Muscle layer of duodenum (tissue), 2 donors: ENCODE results near the gene LY86.

Experiments
- H3K27ac ChIP-seq: one replicate; pipeline ENCODE4 v1.7.0; 2013; ENCODE audit warnings: mild to moderate bottlenecking, low read length
- H3K27me3 ChIP-seq: one replicate; pipeline ENCODE4 v1.7.0; 2013; ENCODE audit warnings: low read depth, mild to moderate bottlenecking, control low read depth, low read length
- H3K36me3 ChIP-seq, 2 donors: one replicate each; pipeline ENCODE4 v1.7.0; 2013; ENCODE audit warnings: low read length in 2 of 2, control low read depth in 1 of 2, mild to moderate bottlenecking in 1 of 2; ENCODE audit not compliant: insufficient read depth in 2 of 2, control insufficient read depth in 1 of 2
- H3K4me1 ChIP-seq, 2 donors: one replicate each; pipeline ENCODE4 v1.7.0; 2013; ENCODE audit warnings: low read length in 2 of 2, mild to moderate bottlenecking in 2 of 2, control low read depth in 1 of 2, moderate library complexity in 1 of 2; ENCODE audit not compliant: insufficient read depth in 2 of 2, control insufficient read depth in 1 of 2
- H3K4me3 ChIP-seq, 2 donors: one replicate each; pipeline ENCODE4 v1.7.0; 2013; ENCODE audit warnings: low read length in 2 of 2, low read depth in 1 of 2, mild to moderate bottlenecking in 1 of 2
- H3K9me3 ChIP-seq, 2 donors: one replicate each; pipeline ENCODE4 v1.7.0; 2013; ENCODE audit warnings: low read length in 2 of 2, control low read depth in 1 of 2, mild to moderate bottlenecking in 1 of 2; ENCODE audit not compliant: control insufficient read depth in 1 of 2
- donor health status: healthy.

LY86 gene

GRCh38 chr6:6629402-6629801, 40.9 kb downstream of the LY86 start:
- H3K9me3 ChIP-seq, result no peaks in the 10 kb centered on the region
- H3K36me3 ChIP-seq, result no peaks in the 10 kb centered on the region
- no peak overlapping the region for H3K27ac ChIP-seq
- no peaks in the 10 kb centered on the region for H3K4me1 ChIP-seq
- no peak overlapping the region for H3K4me3 ChIP-seq
- H3K27me3 ChIP-seq, result no peaks in the 10 kb centered on the region

DNA sequence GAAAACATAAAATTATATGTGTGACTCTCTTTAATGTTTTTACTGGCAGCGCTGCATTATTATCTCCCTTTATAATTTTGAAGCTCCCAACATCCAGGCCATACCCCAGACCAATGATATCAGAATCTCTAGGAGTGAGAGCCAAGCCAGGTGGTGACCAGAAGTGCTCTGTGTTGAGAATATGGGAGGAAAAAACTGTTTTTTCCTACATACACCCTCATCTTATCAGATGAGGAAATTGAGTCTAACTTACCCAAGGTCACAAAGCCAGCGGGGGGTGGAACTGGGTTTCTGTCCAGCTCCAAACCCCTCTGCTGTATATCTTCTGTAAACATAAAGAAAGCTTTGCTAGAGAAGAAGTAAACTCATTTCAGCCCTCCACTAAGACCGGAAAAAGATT, 42.5 kb downstream of the LY86 start:
- H3K36me3 ChIP-seq, result no peaks in the 10 kb centered on the region
- H3K9me3 ChIP-seq, result no peaks in the 10 kb centered on the region
- no peaks in the 10 kb centered on the region for H3K27me3 ChIP-seq
- no peaks in the 10 kb centered on the region for H3K4me1 ChIP-seq
- no peak overlapping the region for H3K4me3 ChIP-seq
- H3K27ac ChIP-seq, result no peak overlapping the region

- no peaks in the 10 kb centered on the region for H3K36me3 ChIP-seq
- no peaks in the 10 kb centered on the region for H3K9me3 ChIP-seq
- H3K4me1 ChIP-seq, result no peaks in the 10 kb centered on the region
- H3K4me3 ChIP-seq, result no peak overlapping the region
- H3K27ac ChIP-seq, result no peak overlapping the region
- no peaks in the 10 kb centered on the region for H3K27me3 ChIP-seq
Observed at GRCh38 chr6:6631534-6632276, 43.2 kb downstream of the LY86 start.

DNA sequence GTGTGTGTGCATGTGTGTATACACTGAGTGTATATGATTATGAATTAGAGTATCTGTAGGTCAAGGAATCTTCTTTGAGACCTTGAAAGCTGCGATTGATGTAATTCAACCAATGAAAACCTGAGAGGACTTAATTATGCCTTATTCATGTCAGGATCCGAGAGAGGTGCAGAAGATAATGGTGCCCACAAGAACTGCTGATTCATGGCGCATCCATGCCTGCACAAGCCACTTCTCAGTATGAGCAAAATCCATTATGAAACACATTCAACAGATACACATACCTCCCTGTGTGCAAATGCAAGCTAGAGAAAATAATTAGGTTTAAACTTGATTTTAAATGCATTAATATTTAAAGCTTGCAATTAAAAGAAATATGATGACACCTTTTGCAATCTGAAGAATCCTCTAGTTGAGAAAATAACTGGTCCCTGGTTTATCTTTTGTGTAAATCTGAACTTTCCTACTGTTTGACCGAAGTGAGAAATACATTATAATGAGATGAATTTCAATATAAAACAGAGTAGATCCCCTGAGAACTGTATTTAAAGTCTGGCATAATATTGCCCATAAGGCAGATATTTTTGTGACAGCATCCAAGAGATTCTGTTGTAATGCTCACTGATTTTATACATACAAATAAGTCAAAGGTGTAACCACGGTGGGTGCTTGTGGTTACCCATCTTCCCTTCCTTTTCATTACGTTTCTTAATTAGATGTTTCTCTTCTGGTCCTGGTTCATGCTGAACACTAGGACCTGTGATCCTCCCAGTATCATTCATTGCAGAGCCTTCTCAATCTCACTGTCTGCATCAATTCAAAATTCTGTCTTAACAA, 45.6 kb downstream of the LY86 start:
- no peaks in the 10 kb centered on the region for H3K9me3 ChIP-seq
- H3K4me3 ChIP-seq, result no peak overlapping the region
- H3K27ac ChIP-seq, result no peak overlapping the region
- no peaks in the 10 kb centered on the region for H3K4me1 ChIP-seq
- no peaks in the 10 kb centered on the region for H3K27me3 ChIP-seq
- H3K36me3 ChIP-seq, result no peaks in the 10 kb centered on the region

GRCh38 chr6:6634735-6635075, 46.2 kb downstream of the LY86 start:
- H3K4me3 ChIP-seq, result no peak overlapping the region
- H3K27me3 ChIP-seq, result no peaks in the 10 kb centered on the region
- no peaks in the 10 kb centered on the region for H3K36me3 ChIP-seq
- H3K4me1 ChIP-seq, result no peaks in the 10 kb centered on the region
- H3K9me3 ChIP-seq, result no peaks in the 10 kb centered on the region
- no peak overlapping the region for H3K27ac ChIP-seq

DNA sequence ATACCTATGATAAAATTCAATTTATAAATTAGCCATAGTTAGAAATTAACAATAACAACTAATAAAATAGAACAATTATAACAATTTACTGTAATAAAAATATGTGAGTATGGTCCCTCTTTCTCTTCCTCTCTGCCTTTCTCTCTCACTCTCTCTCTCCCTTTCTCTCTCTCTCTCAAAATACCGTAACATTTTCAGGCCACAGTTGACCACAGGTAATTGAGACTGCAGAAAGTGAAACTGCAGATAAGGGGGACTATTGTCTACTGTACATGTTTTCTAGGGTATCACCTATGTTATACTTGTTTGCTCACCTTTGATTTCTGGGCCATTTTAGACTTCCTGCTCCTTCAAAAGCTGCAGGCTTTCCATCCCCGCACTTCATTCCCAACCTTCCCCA, 46.8 kb downstream of the LY86 start:
- Histone ChIP-seq H3K4me1 (no peaks in the 10 kb centered on the region), H3K27me3 (no peaks in the 10 kb centered on the region), H3K27ac (no peak overlapping the region), H3K36me3 (no peaks in the 10 kb centered on the region), H3K9me3 (no peaks in the 10 kb centered on the region), H3K4me3 (no peak overlapping the region)

DNA sequence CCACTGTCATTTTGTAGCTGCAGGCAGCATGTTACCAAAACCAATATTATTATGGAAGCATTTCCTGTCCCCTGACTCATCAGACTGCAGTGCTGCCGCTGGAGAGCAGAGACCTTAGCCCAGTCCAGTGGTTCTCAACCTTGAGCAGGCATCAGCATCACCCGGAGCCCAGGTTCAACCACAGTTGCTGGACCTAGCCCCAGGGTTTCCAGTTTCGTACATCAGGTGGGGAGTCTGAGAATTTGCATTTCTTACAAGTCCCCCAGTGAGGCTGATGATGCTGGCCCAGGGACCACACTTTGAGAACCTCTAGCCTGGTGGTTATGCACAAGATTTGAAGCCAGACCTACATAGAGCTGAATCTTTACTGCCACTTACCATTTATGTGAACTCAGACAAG, 47.3 kb downstream of the LY86 start:
- no peaks in the 10 kb centered on the region for H3K4me1 ChIP-seq
- H3K36me3 ChIP-seq, result no peaks in the 10 kb centered on the region
- H3K9me3 ChIP-seq, result no peaks in the 10 kb centered on the region
- no peaks in the 10 kb centered on the region for H3K27me3 ChIP-seq
- H3K4me3 ChIP-seq, result no peak overlapping the region
- no peak overlapping the region for H3K27ac ChIP-seq

GRCh38 chr6:6639572-6639971, 51.1 kb downstream of the LY86 start:
- no peak overlapping the region for H3K4me3 ChIP-seq
- H3K27me3 ChIP-seq, result no peaks in the 10 kb centered on the region
- H3K4me1 ChIP-seq, result no peaks in the 10 kb centered on the region
- H3K36me3 ChIP-seq, result no peaks in the 10 kb centered on the region
- H3K27ac ChIP-seq, result no peak overlapping the region
- H3K9me3 ChIP-seq, result no peaks in the 10 kb centered on the region

GRCh38 chr6:6640926-6641325, 52.4 kb downstream of the LY86 start:
- H3K9me3 ChIP-seq, result no peaks in the 10 kb centered on the region
- no peaks in the 10 kb centered on the region for H3K27me3 ChIP-seq
- H3K4me1 ChIP-seq, result no peaks in the 10 kb centered on the region
- H3K4me3 ChIP-seq, result no peak overlapping the region
- H3K36me3 ChIP-seq, result no peaks in the 10 kb centered on the region
- no peak overlapping the region for H3K27ac ChIP-seq

DNA sequence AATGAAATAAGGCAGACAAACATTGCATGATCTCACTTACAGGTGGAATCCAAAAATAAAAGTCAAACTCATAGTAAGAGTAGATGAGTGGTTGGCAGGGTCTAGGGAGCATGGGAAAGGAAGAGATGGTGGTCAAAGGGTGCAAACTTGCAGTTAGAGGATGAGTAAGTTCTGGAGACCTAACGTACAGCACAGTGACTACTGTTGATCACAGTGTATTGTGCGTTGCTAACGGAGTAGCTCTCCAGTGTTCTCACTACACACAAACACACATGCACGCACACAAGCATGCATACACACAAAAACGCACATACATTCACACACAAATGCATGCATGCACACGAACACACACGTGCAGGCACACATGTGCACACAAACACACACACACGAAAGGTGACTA, 54.9 kb downstream of the LY86 start:
- Histone ChIP-seq H3K27ac (no peak overlapping the region), H3K9me3 (no peaks in the 10 kb centered on the region), H3K4me1 (no peaks in the 10 kb centered on the region), H3K4me3 (no peak overlapping the region), H3K27me3 (no peaks in the 10 kb centered on the region), H3K36me3 (no peaks in the 10 kb centered on the region)

DNA sequence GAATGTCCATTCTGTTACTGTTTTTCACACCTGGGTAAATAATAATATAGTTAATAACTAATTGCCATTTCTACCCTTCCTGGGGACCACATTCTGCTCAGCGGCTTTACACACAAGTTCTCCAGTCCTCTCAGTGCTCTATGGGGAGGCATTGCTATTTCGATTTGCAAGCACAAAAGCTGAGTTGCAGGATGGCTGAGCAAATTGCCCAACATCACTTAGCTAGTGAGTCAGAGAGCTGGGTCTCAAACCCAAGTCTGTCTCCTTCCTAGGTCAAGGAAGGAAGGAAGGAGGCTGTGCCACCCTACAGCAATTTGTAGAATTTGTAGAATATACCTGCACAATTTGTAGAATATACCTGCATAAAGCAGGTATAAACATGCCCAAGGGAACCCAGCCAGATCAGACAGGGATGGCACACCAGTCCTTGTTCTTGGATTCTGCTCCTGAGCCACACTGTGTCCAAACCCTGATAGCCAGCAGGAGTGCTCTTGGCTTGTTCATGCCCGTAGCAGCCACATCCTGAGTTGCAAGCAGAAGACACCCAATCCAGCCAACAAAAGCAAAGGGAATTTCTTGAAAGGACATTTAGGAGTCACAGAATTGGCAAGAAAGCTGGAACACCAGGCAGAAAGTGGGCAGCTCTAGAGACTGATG, 56.9 kb downstream of the LY86 start:
- Histone ChIP-seq H3K4me3 (no peak overlapping the region), H3K9me3 (no peaks in the 10 kb centered on the region), H3K36me3 (no peaks in the 10 kb centered on the region), H3K27ac (no peak overlapping the region), H3K27me3 (no peaks in the 10 kb centered on the region), H3K4me1 (no peaks in the 10 kb centered on the region)
